ENCODE results near the gene FH. TPM values are rescaled to one million over a fixed set of nuclear protein-coding genes. Genes with fewer than 3 reads are reported as not detected.

The FH gene
- total and polyA plus RNA-seq, 5 donors from 2014 or later: 19.9 to 46.2 (median 37.3) TPM

GRCh38 chr1:241518476-241519307 is 863 bp downstream of the FH start:
- peaks cover 24 to 35% (median 30%) of the 10 kb centered on the region in 4 donors for H3K4me1 Mint-ChIP-seq
- Histone ChIP-seq H3K4me1 (ENCODE audit: control insufficient read depth, insufficient read depth, low read length, poor library complexity, severe bottlenecking) (peaks cover 19% of the 10 kb centered on the region), H3K27ac (ENCODE audit: insufficient read depth, low read length, poor library complexity, severe bottlenecking) (peak overlapping the region; percentile 69), H3K4me3 (ENCODE audit: low read depth, low read length) (peak overlapping the region; percentile 86), H3K9me3 (ENCODE audit: control insufficient read depth in 2 of 2, low read length in 2 of 2) (peaks cover 0 to 1% of the 10 kb centered on the region in 2 experiments), H3K36me3 (ENCODE audit: control insufficient read depth, insufficient read depth, low read length) (peaks cover 5% of the 10 kb centered on the region), H3K27me3 (ENCODE audit: control insufficient read depth, insufficient read depth, low read length) (peaks cover 17% of the 10 kb centered on the region)
- no peaks in the 10 kb centered on the region for H3K9me3 Mint-ChIP-seq
- DNase-seq (peak in 2 of 3 donors; percentile 33 to 48), ATAC-seq (ENCODE audit: low read depth in 2 of 2) (peak in 1 of 2 donors; percentile 2)
- peak overlapping the region; percentile 88 to 93 (median 89) for H3K27ac Mint-ChIP-seq
- peaks cover 19% of the 10 kb centered on the region for H3K36me3 Mint-ChIP-seq
- H3K27me3 Mint-ChIP-seq: peaks cover 15% of the 10 kb centered on the region
- peak overlapping the region; percentile 86 to 94 (median 92) for H3K4me3 Mint-ChIP-seq

- H3K27me3 ChIP-seq (ENCODE audit: control insufficient read depth, insufficient read depth, low read length): no peaks in the 10 kb centered on the region
- peaks cover 48% of the 10 kb centered on the region for H3K36me3 ChIP-seq (ENCODE audit: control insufficient read depth, insufficient read depth, low read length)
- DNase-seq (no peak), ATAC-seq (ENCODE audit: low read depth in 2 of 2) (no peak)
- H3K36me3 Mint-ChIP-seq: peaks cover 38% of the 10 kb centered on the region
- no peak overlapping the region for H3K27ac ChIP-seq (ENCODE audit: insufficient read depth, low read length, poor library complexity, severe bottlenecking)
- no peak overlapping the region for H3K4me3 ChIP-seq (ENCODE audit: low read depth, low read length)
- H3K4me1 Mint-ChIP-seq: peaks cover 19 to 31% (median 29%) of the 10 kb centered on the region in 4 donors
- H3K4me3 Mint-ChIP-seq: no peak overlapping the region
- no peaks in the 10 kb centered on the region for H3K9me3 Mint-ChIP-seq
- H3K9me3 ChIP-seq (ENCODE audit: control insufficient read depth in 2 of 2, low read length in 2 of 2): no peaks in the 10 kb centered on the region
- peak overlapping the region in 1 of 3 donors; percentile 52 for H3K27ac Mint-ChIP-seq
- no peaks in the 10 kb centered on the region for H3K27me3 Mint-ChIP-seq
- H3K4me1 ChIP-seq (ENCODE audit: control insufficient read depth, insufficient read depth, low read length, poor library complexity, severe bottlenecking): peaks cover 7% of the 10 kb centered on the region
Measured at GRCh38 chr1:241513378-241513777, 6.2 kb downstream of the FH start.

GRCh38 chr1:241507189-241507863 is 12.2 kb downstream of the FH start:
- Histone ChIP-seq H3K36me3 (ENCODE audit: control insufficient read depth, insufficient read depth, low read length) (peaks cover 82% of the 10 kb centered on the region), H3K27ac (ENCODE audit: insufficient read depth, low read length, poor library complexity, severe bottlenecking) (no peak overlapping the region), H3K9me3 (ENCODE audit: control insufficient read depth in 2 of 2, low read length in 2 of 2) (no peaks in the 10 kb centered on the region), H3K27me3 (ENCODE audit: control insufficient read depth, insufficient read depth, low read length) (no peaks in the 10 kb centered on the region), H3K4me3 (ENCODE audit: low read depth, low read length) (no peak overlapping the region), H3K4me1 (ENCODE audit: control insufficient read depth, insufficient read depth, low read length, poor library complexity, severe bottlenecking) (no peaks in the 10 kb centered on the region)
- no peak for ATAC-seq (ENCODE audit: low read depth in 2 of 2)
- Mint-ChIP-seq H3K4me1 (peaks cover 0 to 8% (median 1%) of the 10 kb centered on the region in 4 donors), H3K36me3 (peaks cover 46% of the 10 kb centered on the region), H3K27ac (no peak overlapping the region), H3K27me3 (no peaks in the 10 kb centered on the region), H3K9me3 (no peaks in the 10 kb centered on the region), H3K4me3 (no peak overlapping the region)
- no peak for DNase-seq

GRCh38 chr1:241503444-241503843 is 16.1 kb downstream of the FH start:
- Mint-ChIP-seq H3K4me3 (no peak overlapping the region), H3K4me1 (no peaks in the 10 kb centered on the region), H3K27ac (peak overlapping the region in 2 of 3 donors; percentile 17 to 39), H3K9me3 (no peaks in the 10 kb centered on the region), H3K36me3 (peaks cover 54% of the 10 kb centered on the region), H3K27me3 (no peaks in the 10 kb centered on the region)
- no peaks in the 10 kb centered on the region for H3K4me1 ChIP-seq (ENCODE audit: control insufficient read depth, insufficient read depth, low read length, poor library complexity, severe bottlenecking)
- no peaks in the 10 kb centered on the region for H3K27me3 ChIP-seq (ENCODE audit: control insufficient read depth, insufficient read depth, low read length)
- H3K27ac ChIP-seq (ENCODE audit: insufficient read depth, low read length, poor library complexity, severe bottlenecking): no peak overlapping the region
- peaks cover 64% of the 10 kb centered on the region for H3K36me3 ChIP-seq (ENCODE audit: control insufficient read depth, insufficient read depth, low read length)
- H3K9me3 ChIP-seq (ENCODE audit: control insufficient read depth in 2 of 2, low read length in 2 of 2): no peaks in the 10 kb centered on the region
- DNase-seq (no peak), ATAC-seq (ENCODE audit: low read depth in 2 of 2) (no peak)
- H3K4me3 ChIP-seq (ENCODE audit: low read depth, low read length): no peak overlapping the region

GRCh38 chr1:241499910-241500309 is 19.6 kb downstream of the FH start:
- peaks cover 0 to 5% (median 0%) of the 10 kb centered on the region in 4 donors for H3K4me1 Mint-ChIP-seq
- H3K36me3 ChIP-seq (ENCODE audit: control insufficient read depth, insufficient read depth, low read length): peaks cover 76% of the 10 kb centered on the region

GRCh38 chr1:241495741-241496140 is 23.8 kb downstream of the FH start:
- no peak overlapping the region for H3K27ac ChIP-seq (ENCODE audit: insufficient read depth, low read length, poor library complexity, severe bottlenecking)
- H3K4me1 Mint-ChIP-seq: peaks cover 0 to 5% (median 0%) of the 10 kb centered on the region in 4 donors
- H3K27me3 Mint-ChIP-seq: no peaks in the 10 kb centered on the region
- no peaks in the 10 kb centered on the region for H3K9me3 ChIP-seq (ENCODE audit: control insufficient read depth in 2 of 2, low read length in 2 of 2)
- H3K4me1 ChIP-seq (ENCODE audit: control insufficient read depth, insufficient read depth, low read length, poor library complexity, severe bottlenecking): no peaks in the 10 kb centered on the region
- H3K27ac Mint-ChIP-seq: no peak overlapping the region
- DNase-seq (no peak), ATAC-seq (ENCODE audit: low read depth in 2 of 2) (no peak)
- no peaks in the 10 kb centered on the region for H3K9me3 Mint-ChIP-seq
- no peak overlapping the region for H3K4me3 Mint-ChIP-seq
- H3K4me3 ChIP-seq (ENCODE audit: low read depth, low read length): no peak overlapping the region
- peaks cover 45% of the 10 kb centered on the region for H3K36me3 Mint-ChIP-seq
- peaks cover 44% of the 10 kb centered on the region for H3K36me3 ChIP-seq (ENCODE audit: control insufficient read depth, insufficient read depth, low read length)
- H3K27me3 ChIP-seq (ENCODE audit: control insufficient read depth, insufficient read depth, low read length): no peaks in the 10 kb centered on the region

More at GRCh38 chr1:241499910-241500309, 19.6 kb downstream of the FH start:
- Mint-ChIP-seq H3K27me3 (no peaks in the 10 kb centered on the region), H3K9me3 (no peaks in the 10 kb centered on the region), H3K36me3 (peaks cover 55% of the 10 kb centered on the region), H3K27ac (peak overlapping the region in 1 of 3 donors; percentile 22), H3K4me3 (no peak overlapping the region)
- H3K27ac ChIP-seq (ENCODE audit: insufficient read depth, low read length, poor library complexity, severe bottlenecking): no peak overlapping the region
- no peaks in the 10 kb centered on the region for H3K4me1 ChIP-seq (ENCODE audit: control insufficient read depth, insufficient read depth, low read length, poor library complexity, severe bottlenecking)
- H3K9me3 ChIP-seq (ENCODE audit: control insufficient read depth in 2 of 2, low read length in 2 of 2): no peaks in the 10 kb centered on the region
- H3K4me3 ChIP-seq (ENCODE audit: low read depth, low read length): no peak overlapping the region
- no peaks in the 10 kb centered on the region for H3K27me3 ChIP-seq (ENCODE audit: control insufficient read depth, insufficient read depth, low read length)
- DNase-seq (peak in 1 of 3 donors; percentile 31), ATAC-seq (ENCODE audit: low read depth in 2 of 2) (no peak)

GRCh38 chr1:241488739-241489138 is 30.8 kb downstream of the FH start:
- Histone ChIP-seq H3K27me3 (ENCODE audit: control insufficient read depth, insufficient read depth, low read length) (no peaks in the 10 kb centered on the region), H3K4me3 (ENCODE audit: low read depth, low read length) (no peak overlapping the region), H3K4me1 (ENCODE audit: control insufficient read depth, insufficient read depth, low read length, poor library complexity, severe bottlenecking) (no peaks in the 10 kb centered on the region), H3K27ac (ENCODE audit: insufficient read depth, low read length, poor library complexity, severe bottlenecking) (no peak overlapping the region), H3K9me3 (ENCODE audit: control insufficient read depth in 2 of 2, low read length in 2 of 2) (no peaks in the 10 kb centered on the region), H3K36me3 (ENCODE audit: control insufficient read depth, insufficient read depth, low read length) (no peaks in the 10 kb centered on the region)
- Mint-ChIP-seq H3K4me1 (no peaks in the 10 kb centered on the region), H3K4me3 (no peak overlapping the region), H3K9me3 (no peaks in the 10 kb centered on the region), H3K36me3 (peaks cover 3% of the 10 kb centered on the region), H3K27ac (no peak overlapping the region), H3K27me3 (no peaks in the 10 kb centered on the region)
- no peak for ATAC-seq (ENCODE audit: low read depth in 2 of 2)
- no peak for DNase-seq
